NCI-H1417 treated with DMSO at 0.1 percent for 48 hours (cell line): Measurements from ENCODE around the gene CABLES2.

Experiments used
- DNase-seq: peaks from one replicate; lab custom pipeline; 2025; lab: John Stamatoyannopoulos, UW

CABLES2 gene

GRCh38 chr20:62350629-62351422, 56.3 kb downstream of the CABLES2 start:
- DNase-seq: no peak

GRCh38 chr20:62350098-62350628, 56.9 kb downstream of the CABLES2 start:
- no peak for DNase-seq

GRCh38 chr20:62349556-62350097, 57.5 kb downstream of the CABLES2 start:
- DNase-seq: no peak

GRCh38 chr20:62348604-62349003, 58.5 kb downstream of the CABLES2 start:
- no peak for DNase-seq

GRCh38 chr20:62347445-62347844, 59.6 kb downstream of the CABLES2 start:
- DNase-seq: no peak

- no peak for DNase-seq
Measured at GRCh38 chr20:62347151-62347404, 60.0 kb downstream of the CABLES2 start.

- no peak for DNase-seq
Measured at GRCh38 chr20:62346398-62347150, 60.5 kb downstream of the CABLES2 start.

- DNase-seq: no peak
Measured at GRCh38 chr20:62345681-62346370, 61.3 kb downstream of the CABLES2 start.

- DNase-seq: no peak
Measured at GRCh38 chr20:62344782-62345181, 62.3 kb downstream of the CABLES2 start.

GRCh38 chr20:62344092-62344491, 63.0 kb downstream of the CABLES2 start:
- DNase-seq: no peak

- no peak for DNase-seq
Measured at GRCh38 chr20:62342910-62343309, 64.2 kb downstream of the CABLES2 start.

GRCh38 chr20:62339647-62340062, 67.4 kb downstream of the CABLES2 start:
- no peak for DNase-seq
